Fibroblast of villous mesenchyme (primary cell): ENCODE data around the gene ACSL3. TPM values are rescaled to one million over a fixed set of nuclear protein-coding genes. Genes with fewer than 3 reads are reported as not detected.

Experiments
- DNase-seq: peaks from one replicate; pipeline ENCODE4 v3.0.0-alpha.2; 2010; ENCODE audit warnings: low read depth
- H3K4me3 ChIP-seq: 2 replicates; pipeline ENCODE4 v1.5.1; 2011; ENCODE audit warnings: low read depth, mild to moderate bottlenecking, low read length
- total RNA-seq: library from RNA; depleted of rRNA; stranded (reverse); fragments of >200 nt; gene quantifications from 2 replicates; pipeline ENCODE4 v1.2.3, GENCODE V29; 2012
- TF ChIP-seq, protein P1 (sequence below): IDR thresholded peaks from 2 replicates; pipeline ENCODE4 v1.5.1; 2012; ENCODE audit warnings: low read depth, mild to moderate bottlenecking, low read length; ENCODE audit not compliant: insufficient read depth

Gene ACSL3
- total RNA-seq, 1 donor, result 207 TPM

DNA sequence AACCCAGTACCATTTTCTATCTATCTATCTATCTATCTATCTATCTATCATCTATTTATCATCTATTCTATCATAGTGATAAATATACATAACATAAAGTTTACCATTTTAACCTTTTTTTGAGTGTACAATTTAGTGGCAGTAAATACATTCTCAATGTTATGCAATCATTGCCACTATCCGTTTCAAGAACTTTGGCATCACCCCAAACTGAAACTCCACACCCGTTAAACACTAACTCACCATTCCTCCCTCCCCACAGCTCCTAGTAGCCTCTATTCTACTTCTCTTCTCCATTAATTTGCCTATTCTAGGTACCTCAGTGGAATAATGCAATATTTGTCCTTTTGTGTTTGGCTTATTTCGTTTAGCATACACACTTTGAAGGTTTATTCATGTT, 108.7 kb downstream of the ACSL3 start:
- TF ChIP-seq, protein P1, sequence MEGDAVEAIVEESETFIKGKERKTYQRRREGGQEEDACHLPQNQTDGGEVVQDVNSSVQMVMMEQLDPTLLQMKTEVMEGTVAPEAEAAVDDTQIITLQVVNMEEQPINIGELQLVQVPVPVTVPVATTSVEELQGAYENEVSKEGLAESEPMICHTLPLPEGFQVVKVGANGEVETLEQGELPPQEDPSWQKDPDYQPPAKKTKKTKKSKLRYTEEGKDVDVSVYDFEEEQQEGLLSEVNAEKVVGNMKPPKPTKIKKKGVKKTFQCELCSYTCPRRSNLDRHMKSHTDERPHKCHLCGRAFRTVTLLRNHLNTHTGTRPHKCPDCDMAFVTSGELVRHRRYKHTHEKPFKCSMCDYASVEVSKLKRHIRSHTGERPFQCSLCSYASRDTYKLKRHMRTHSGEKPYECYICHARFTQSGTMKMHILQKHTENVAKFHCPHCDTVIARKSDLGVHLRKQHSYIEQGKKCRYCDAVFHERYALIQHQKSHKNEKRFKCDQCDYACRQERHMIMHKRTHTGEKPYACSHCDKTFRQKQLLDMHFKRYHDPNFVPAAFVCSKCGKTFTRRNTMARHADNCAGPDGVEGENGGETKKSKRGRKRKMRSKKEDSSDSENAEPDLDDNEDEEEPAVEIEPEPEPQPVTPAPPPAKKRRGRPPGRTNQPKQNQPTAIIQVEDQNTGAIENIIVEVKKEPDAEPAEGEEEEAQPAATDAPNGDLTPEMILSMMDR, result no peak
- no peak overlapping the region for H3K4me3 ChIP-seq
- DNase-seq, result peak; percentile 75

GRCh38 chr2:222972420-222972819, 111.6 kb downstream of the ACSL3 start:
- TF ChIP-seq, protein P1, result no peak
- no peak for DNase-seq
- H3K4me3 ChIP-seq, result no peak overlapping the region

- no peak for DNase-seq
- TF ChIP-seq, protein P1, result no peak
Observed at GRCh38 chr2:222973237-222973636, 112.4 kb downstream of the ACSL3 start.

DNA sequence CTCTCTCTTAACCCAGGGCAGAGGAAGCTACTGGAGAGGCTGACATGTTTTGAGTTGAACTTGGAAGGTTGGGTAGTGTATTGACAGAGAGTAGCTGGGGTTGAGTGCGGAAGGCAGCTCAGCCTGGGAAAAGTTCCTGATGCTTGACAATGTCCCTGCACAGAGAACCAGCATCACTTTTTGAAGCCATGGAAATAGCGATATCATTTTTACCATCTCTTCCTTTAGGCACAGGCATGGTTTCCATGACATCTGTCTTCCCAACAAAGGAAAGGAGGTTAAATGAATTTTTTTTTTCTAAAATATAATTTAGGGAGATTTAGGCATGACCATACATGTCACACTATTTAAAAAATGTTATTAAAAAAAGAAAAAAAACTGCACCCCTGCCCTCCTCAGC, 112.9 kb downstream of the ACSL3 start:
- no peak for DNase-seq
- no peak overlapping the region for H3K4me3 ChIP-seq
- TF ChIP-seq, protein P1, result no peak

More at GRCh38 chr2:222973237-222973636, 112.4 kb downstream of the ACSL3 start:
- no peak overlapping the region for H3K4me3 ChIP-seq

GRCh38 chr2:222976521-222977061, 115.8 kb downstream of the ACSL3 start:
- H3K4me3 ChIP-seq, result no peak overlapping the region
- TF ChIP-seq, protein P1, result no peak
- DNase-seq, result no peak

GRCh38 chr2:222977121-222977520, 116.3 kb downstream of the ACSL3 start:
- DNase-seq, result no peak
- no peak overlapping the region for H3K4me3 ChIP-seq
- TF ChIP-seq, protein P1, result no peak

DNA sequence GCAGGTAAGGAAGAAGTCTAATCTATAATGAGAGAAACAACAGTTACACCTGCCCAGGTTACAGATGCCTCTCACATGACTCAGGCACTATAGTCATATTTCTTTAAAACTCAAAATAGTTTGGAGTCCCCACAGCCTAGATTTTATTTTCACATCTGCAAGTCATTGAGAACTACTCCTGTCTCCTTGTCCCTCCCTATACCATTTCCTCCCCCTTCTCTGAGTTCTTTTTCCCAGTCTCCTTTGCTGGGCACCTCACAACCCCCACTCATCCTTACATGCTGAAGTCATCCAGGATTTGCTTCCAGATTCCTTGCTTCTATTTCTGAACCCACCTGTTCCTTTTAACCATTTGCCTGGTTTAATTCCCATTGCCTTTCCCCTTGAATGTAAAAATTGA, 118.0 kb downstream of the ACSL3 start:
- H3K4me3 ChIP-seq, result no peak overlapping the region
- TF ChIP-seq, protein P1, result no peak
- no peak for DNase-seq
